Muscle of leg (tissue), 11 donors: ENCODE data around the gene VAMP3. TPM values are rescaled to one million over a fixed set of nuclear protein-coding genes. Genes with fewer than 3 reads are reported as not detected.
"Not testable (repeated sequence)": the region's sequence is repeated elsewhere in the genome, so short reads cannot be mapped to it uniquely, and the experiment has no call there.

Source experiments
- DNase-seq: peaks from one replicate; pipeline ENCODE4 v3.0.0; 2013
- H3K27ac ChIP-seq: one replicate; pipeline ENCODE4 v1.5.1; 2013; ENCODE audit warnings: mild to moderate bottlenecking, low read length, control low read depth
- H3K27me3 ChIP-seq: one replicate; pipeline ENCODE4 v1.6.1; 2013; ENCODE audit warnings: low read length; ENCODE audit not compliant: control insufficient read depth, insufficient read depth
- H3K36me3 ChIP-seq: one replicate; pipeline ENCODE4 v1.6.1; 2013; ENCODE audit warnings: low read length; ENCODE audit not compliant: control insufficient read depth, insufficient read depth
- H3K4me1 ChIP-seq: one replicate; pipeline ENCODE4 v1.6.1; 2013; ENCODE audit warnings: low read length; ENCODE audit not compliant: control insufficient read depth, insufficient read depth
- H3K4me3 ChIP-seq: one replicate; pipeline ENCODE4 v1.5.1; 2013; ENCODE audit warnings: low read length, control low read depth
- H3K9me3 ChIP-seq: replicated peaks from 2 replicates; pipeline ENCODE4 v1.6.1; 2013; ENCODE audit warnings: low read depth, low read length; ENCODE audit not compliant: control insufficient read depth
- WGBS: methylation state at CpG from one replicate; pipeline ENCODE4 v1.1.5; 2013; ENCODE audit warnings: missing lambda C conversion rate; ENCODE audit not compliant: insufficient coverage; 5-methylcytosine and 5-hydroxymethylcytosine counted together
- polyA plus RNA-seq, 8 donors: library from polyadenylated mRNA; unstranded; fragments of 120-200 nt; gene quantifications; one replicate each; pipeline versions ENCODE4 v1.2.1 to v1.2.3, GENCODE V29; 2013; ENCODE audit warnings: inconsistent platforms in 1 of 8, low replicate concordance in 1 of 8; ENCODE audit not compliant: insufficient read length in 8 of 8, insufficient read depth in 1 of 8
- total RNA-seq: library from RNA; stranded (reverse); fragments of 120-200 nt; gene quantifications from one replicate; pipeline ENCODE4 v1.2.4, GENCODE V29; 2013

VAMP3 gene
- total and polyA plus RNA-seq, 9 donors, result 57.5 to 80.4 (median 72.8) TPM

- 72% methylated on average over 5 of the region's 9 CpGs for WGBS
- peaks cover 35% of the 10 kb centered on the region for H3K36me3 ChIP-seq
- H3K27me3 ChIP-seq, result peaks cover 5% of the 10 kb centered on the region
- H3K27ac ChIP-seq, result no peak overlapping the region
- DNase-seq, result no peak
- peaks cover 13% of the 10 kb centered on the region for H3K4me1 ChIP-seq
- H3K9me3 ChIP-seq, result no peaks in the 10 kb centered on the region
- H3K4me3 ChIP-seq, result no peak overlapping the region
Measured at GRCh38 chr1:7780976-7781375, 9.9 kb downstream of the VAMP3 start.

GRCh38 chr1:7781501-7781900, 10.4 kb downstream of the VAMP3 start:
- no peak overlapping the region for H3K4me3 ChIP-seq
- peaks cover 13% of the 10 kb centered on the region for H3K4me1 ChIP-seq
- no CpG with 5 or more reads among the region's 7 CpGs for WGBS
- no peak overlapping the region for H3K27ac ChIP-seq
- peaks cover 35% of the 10 kb centered on the region for H3K36me3 ChIP-seq
- no peaks in the 10 kb centered on the region for H3K9me3 ChIP-seq
- peaks cover 5% of the 10 kb centered on the region for H3K27me3 ChIP-seq
- no peak for DNase-seq

GRCh38 chr1:7781923-7782495, 10.9 kb downstream of the VAMP3 start:
- Histone ChIP-seq H3K4me3 (no peak overlapping the region), H3K9me3 (no peaks in the 10 kb centered on the region), H3K27ac (no peak overlapping the region), H3K4me1 (peaks cover 13% of the 10 kb centered on the region), H3K36me3 (peaks cover 33% of the 10 kb centered on the region), H3K27me3 (peaks cover 5% of the 10 kb centered on the region)
- DNase-seq, result no peak
- 87% methylated on average over 12 of the region's 16 CpGs for WGBS

- 6% methylated on average over 5 of the region's 34 CpGs for WGBS
- peaks cover 13% of the 10 kb centered on the region for H3K4me1 ChIP-seq
- H3K36me3 ChIP-seq, result peaks cover 23% of the 10 kb centered on the region
- DNase-seq, result peak; percentile 60
- H3K27me3 ChIP-seq, result peaks cover 5% of the 10 kb centered on the region
- H3K9me3 ChIP-seq, result no peaks in the 10 kb centered on the region
- peak overlapping the region; percentile 62 for H3K4me3 ChIP-seq
- peak overlapping the region; percentile 72 for H3K27ac ChIP-seq
Measured at GRCh38 chr1:7783178-7783711, 12.1 kb downstream of the VAMP3 start.

- Histone ChIP-seq H3K4me1 (peaks cover 13% of the 10 kb centered on the region), H3K9me3 (no peaks in the 10 kb centered on the region), H3K4me3 (peak within 1 kb of the TSS; percentile 62), H3K27ac (peak within 1 kb of the TSS; percentile 72), H3K36me3 (peaks cover 18% of the 10 kb centered on the region), H3K27me3 (peaks cover 5% of the 10 kb centered on the region)
- peak; percentile 98 for DNase-seq
- WGBS, result under 1% methylated on average over 89 of the region's 90 CpGs
Measured at GRCh38 chr1:7783826-7784491, 12.9 kb downstream of the VAMP3 start, which contains the start of gene PER3. Gene PER3, plus strand, starts transcription at chr1:7784291. Its CDS starts 587 bp downstream, at chr1:7784878.

- DNase-seq, result peak; percentile 53
- H3K4me1 ChIP-seq, result peaks cover 13% of the 10 kb centered on the region
Measured at GRCh38 chr1:7784492-7785071, 13.5 kb downstream of the VAMP3 start.

GRCh38 chr1:7785108-7785507, 14.0 kb downstream of the VAMP3 start:
- Histone ChIP-seq H3K4me3 (no peak overlapping the region), H3K4me1 (peaks cover 13% of the 10 kb centered on the region), H3K27ac (no peak overlapping the region), H3K36me3 (peaks cover 16% of the 10 kb centered on the region), H3K9me3 (peaks cover 1% of the 10 kb centered on the region), H3K27me3 (peaks cover 5% of the 10 kb centered on the region)
- no peak for DNase-seq
- 86% methylated on average over 4 of the region's 7 CpGs for WGBS

More at GRCh38 chr1:7784492-7785071, 13.5 kb downstream of the VAMP3 start:
- H3K9me3 ChIP-seq, result no peaks in the 10 kb centered on the region
- WGBS, result 39% methylated on average over 38 of the region's 52 CpGs
- H3K27ac ChIP-seq, result peak overlapping the region; percentile 13
- H3K27me3 ChIP-seq, result peaks cover 5% of the 10 kb centered on the region
- H3K4me3 ChIP-seq, result peak overlapping the region; percentile 24
- peaks cover 15% of the 10 kb centered on the region for H3K36me3 ChIP-seq

- Histone ChIP-seq H3K27ac (no peak overlapping the region), H3K4me1 (peaks cover 13% of the 10 kb centered on the region), H3K9me3 (peaks cover 4% of the 10 kb centered on the region), H3K27me3 (peaks cover 5% of the 10 kb centered on the region), H3K4me3 (no peak overlapping the region), H3K36me3 (peaks cover 12% of the 10 kb centered on the region)
- DNase-seq, result no peak
- 83% methylated on average over 3 of the region's 5 CpGs for WGBS
Measured at GRCh38 chr1:7786795-7787194, 15.7 kb downstream of the VAMP3 start.

- H3K36me3 ChIP-seq, result peaks cover 8% of the 10 kb centered on the region
- H3K27ac ChIP-seq, result no peak overlapping the region
- 89% methylated on average over 3 of the region's 5 CpGs for WGBS
- peaks cover 4% of the 10 kb centered on the region for H3K9me3 ChIP-seq
- H3K27me3 ChIP-seq, result peaks cover under 1% of the 10 kb centered on the region
- peaks cover 1% of the 10 kb centered on the region for H3K4me1 ChIP-seq
- no peak overlapping the region for H3K4me3 ChIP-seq
- DNase-seq, result no peak
Measured at GRCh38 chr1:7789828-7790227, 18.7 kb downstream of the VAMP3 start.

GRCh38 chr1:7791027-7791426, 19.9 kb downstream of the VAMP3 start:
- H3K4me3 ChIP-seq, H3K4me1 ChIP-seq, H3K27ac ChIP-seq, H3K27me3 ChIP-seq, H3K9me3 ChIP-seq, DNase-seq: not testable (repeated sequence)
- WGBS, result 100% methylated on average over 2 of the region's 3 CpGs
- peaks cover 12% of the 10 kb centered on the region for H3K36me3 ChIP-seq
